A673 (cell line): ENCODE data around the gene TTC39A.

Experiments used
- EZH2 ChIP-seq: fragments of 200-600 bp; sonication (generic); IDR thresholded peaks from 2 replicates; pipeline ENCODE4 v1.6.1; 2017; ENCODE audit warnings: borderline replicate concordance, low read depth, mild to moderate bottlenecking, mixed read lengths, antibody characterized with exemption, low read length; ENCODE audit not compliant: poor library complexity, severe bottlenecking
- TF ChIP-seq, protein P1 (sequence below): fragments of 300-800, 200-600 bp; sonication (generic); conservative IDR thresholded peaks from 2 replicates; pipeline ENCODE4 v1.5.1; 2017; ENCODE audit warnings: low read depth, mild to moderate bottlenecking, antibody characterized with exemption, low read length, moderate library complexity, mixed read lengths

DNA sequence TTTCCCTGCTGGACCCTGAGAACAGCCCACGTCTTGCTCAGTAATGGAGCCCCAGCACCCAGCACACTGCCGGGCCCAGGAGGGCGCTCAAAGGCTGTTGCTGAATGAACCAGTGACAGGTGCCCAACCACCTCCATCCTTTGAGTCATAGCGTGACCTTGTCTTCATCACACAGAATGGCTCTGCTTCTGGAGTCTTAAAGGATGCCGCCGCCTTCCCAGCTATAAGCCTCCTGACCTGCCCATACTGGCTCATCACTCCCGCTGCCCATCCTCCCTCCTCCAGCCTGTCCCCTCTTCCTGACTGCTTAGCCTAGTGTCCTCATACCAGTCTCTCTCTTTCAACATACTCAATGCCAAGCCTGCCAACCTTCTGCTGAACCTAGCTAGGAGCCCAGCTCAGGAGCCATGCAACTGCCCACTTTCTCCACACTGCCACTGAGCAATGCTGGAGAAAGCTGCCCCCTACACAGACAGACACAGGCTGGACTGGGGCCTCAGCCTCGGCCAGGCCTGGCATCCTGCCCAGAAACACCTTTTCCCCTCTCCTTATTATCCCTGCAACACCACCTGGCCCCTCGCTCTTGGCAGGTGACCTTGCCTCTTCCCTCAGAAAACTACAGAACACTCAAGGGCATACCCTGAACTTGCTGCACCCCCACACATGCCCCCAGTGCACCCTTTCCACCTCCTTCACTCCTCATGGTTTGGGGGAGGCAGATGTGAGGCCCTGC lies 14.1 kb downstream of the TTC39A start:
- TF ChIP-seq, protein P1, sequence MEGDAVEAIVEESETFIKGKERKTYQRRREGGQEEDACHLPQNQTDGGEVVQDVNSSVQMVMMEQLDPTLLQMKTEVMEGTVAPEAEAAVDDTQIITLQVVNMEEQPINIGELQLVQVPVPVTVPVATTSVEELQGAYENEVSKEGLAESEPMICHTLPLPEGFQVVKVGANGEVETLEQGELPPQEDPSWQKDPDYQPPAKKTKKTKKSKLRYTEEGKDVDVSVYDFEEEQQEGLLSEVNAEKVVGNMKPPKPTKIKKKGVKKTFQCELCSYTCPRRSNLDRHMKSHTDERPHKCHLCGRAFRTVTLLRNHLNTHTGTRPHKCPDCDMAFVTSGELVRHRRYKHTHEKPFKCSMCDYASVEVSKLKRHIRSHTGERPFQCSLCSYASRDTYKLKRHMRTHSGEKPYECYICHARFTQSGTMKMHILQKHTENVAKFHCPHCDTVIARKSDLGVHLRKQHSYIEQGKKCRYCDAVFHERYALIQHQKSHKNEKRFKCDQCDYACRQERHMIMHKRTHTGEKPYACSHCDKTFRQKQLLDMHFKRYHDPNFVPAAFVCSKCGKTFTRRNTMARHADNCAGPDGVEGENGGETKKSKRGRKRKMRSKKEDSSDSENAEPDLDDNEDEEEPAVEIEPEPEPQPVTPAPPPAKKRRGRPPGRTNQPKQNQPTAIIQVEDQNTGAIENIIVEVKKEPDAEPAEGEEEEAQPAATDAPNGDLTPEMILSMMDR: no peak
- no peak for TF ChIP-seq EZH2
